ENCODE results near the gene PDCL3.

The PDCL3 gene

GRCh38 chr2:100624536-100624935, 61.7 kb downstream of the PDCL3 start:
- intact Hi-C loops (cut with DNase I): no loop called here
- peak in 3 of 42 donors; percentile 4 to 30 (median 8) for DNase-seq

DNA sequence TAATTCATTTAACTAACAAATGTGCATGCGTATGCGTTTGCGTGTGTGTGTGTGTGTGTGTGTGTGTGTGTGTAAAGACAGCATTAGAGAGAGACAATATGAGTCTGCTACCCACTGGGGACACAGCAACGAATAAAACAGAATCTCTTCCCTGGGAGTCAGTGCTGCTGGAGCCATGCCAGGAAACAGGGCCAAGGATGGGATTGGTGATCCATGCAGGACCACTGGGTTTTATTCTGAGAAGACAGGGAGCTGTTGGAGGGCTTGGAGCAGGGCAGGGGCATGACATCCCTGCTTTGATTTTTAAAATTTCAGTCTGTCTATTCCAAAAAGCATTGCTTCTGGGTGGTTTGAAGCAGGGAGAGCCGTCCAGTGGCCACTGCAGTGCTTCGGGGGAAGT, 62.9 kb downstream of the PDCL3 start:
- DNase-seq: peak in 3 of 42 donors; percentile 8 to 36 (median 33)
- intact Hi-C loops (cut with DNase I): no loop called here

Measured in head of caudate nucleus (tissue), 42 donors.